ENCODE data around the gene ZNF280A.
A peak's percentile ranks its signal among the peaks of the same experiment; 100 is the strongest.

ZNF280A gene

DNA sequence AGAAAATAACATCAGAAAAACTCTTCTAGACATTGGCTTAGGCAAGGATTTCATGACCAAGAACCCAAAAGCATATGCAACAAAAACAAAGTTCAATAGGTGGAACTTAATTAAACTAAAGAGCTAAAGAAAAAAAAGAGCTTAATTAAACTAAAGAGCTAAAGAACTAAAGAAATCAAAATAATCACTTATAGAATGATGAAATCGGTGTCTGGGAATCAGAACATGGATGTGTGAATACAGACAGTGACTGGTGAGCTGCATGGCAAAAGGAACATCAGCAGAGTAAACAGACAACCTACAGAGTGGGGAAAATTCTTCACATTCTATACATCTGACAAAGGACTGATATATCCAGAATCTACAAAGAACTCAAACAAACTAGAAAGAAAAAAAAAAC lies 53.0 kb downstream of the ZNF280A start:
- DNase-seq (ENCODE audit: low spot score) = no peak

DNA sequence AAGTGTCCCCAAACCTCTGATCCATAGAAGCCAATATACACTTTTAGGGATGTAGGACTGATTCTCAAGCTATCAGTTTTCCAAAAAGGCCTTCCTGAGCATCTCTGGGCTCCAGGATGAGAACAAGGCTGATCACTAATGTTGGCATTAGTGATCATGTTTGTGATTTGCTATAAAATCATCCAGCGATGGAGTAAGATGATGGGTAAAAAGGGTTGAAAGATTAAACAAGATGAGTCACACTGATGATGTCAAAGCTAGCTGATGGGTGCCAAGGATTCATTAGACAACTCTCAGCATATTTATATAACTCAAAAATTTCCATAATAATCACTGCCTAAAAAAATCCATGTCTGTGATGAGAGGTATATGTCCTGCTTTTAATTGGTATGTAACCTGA lies 54.3 kb downstream of the ZNF280A start:
- DNase-seq (ENCODE audit: low spot score) = no peak

DNA sequence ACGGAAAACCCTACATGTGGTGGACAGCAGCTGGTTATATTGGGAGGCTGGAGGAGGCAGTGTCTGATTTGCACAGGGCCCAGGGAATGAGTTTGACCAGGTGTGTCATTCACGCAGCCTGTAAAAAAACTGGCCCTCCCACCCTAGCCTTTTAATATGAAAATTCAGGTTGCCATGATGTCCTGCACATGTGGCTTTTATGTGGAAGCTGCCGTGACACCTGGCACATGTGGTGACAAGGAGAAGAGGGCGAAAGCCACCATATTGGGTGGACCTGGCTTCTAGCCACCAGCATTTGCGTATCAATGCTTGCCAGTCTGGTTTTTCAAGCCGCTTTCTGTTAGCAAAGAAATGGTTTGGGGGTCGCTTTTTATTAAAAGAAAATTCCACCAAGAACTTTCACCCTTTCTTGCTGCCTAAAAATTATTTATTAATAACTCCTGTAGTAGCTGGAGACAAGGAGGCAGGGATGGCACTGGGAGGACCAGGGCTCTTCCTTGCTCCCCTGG lies 54.9 kb downstream of the ZNF280A start:
- no peak for DNase-seq (ENCODE audit: low spot score)

DNA sequence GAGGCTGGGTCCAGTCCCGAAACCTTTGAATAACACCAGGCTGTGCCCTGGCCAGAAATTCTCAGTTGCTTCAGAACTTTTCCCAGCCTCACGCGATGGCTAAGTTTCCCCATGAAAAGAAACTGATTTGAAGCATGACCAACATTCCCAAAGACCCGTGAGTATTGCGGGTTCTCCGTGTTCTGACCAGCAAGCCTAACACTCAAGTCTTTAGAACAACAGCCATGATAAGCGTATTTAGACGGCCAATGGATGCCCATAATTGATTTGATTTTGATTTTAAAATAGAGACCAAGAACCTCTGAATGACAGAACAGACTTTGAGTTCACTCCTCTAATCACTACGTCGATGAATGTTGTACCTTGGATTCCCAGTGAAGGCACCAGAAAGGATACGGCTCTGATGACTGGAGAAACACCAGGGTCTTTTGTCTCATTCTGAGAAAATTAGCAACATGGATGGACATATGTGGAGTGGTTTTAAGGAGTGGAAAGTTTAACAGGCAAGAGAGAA lies 55.5 kb downstream of the ZNF280A start:
- no peak for DNase-seq (ENCODE audit: low spot score)

DNA sequence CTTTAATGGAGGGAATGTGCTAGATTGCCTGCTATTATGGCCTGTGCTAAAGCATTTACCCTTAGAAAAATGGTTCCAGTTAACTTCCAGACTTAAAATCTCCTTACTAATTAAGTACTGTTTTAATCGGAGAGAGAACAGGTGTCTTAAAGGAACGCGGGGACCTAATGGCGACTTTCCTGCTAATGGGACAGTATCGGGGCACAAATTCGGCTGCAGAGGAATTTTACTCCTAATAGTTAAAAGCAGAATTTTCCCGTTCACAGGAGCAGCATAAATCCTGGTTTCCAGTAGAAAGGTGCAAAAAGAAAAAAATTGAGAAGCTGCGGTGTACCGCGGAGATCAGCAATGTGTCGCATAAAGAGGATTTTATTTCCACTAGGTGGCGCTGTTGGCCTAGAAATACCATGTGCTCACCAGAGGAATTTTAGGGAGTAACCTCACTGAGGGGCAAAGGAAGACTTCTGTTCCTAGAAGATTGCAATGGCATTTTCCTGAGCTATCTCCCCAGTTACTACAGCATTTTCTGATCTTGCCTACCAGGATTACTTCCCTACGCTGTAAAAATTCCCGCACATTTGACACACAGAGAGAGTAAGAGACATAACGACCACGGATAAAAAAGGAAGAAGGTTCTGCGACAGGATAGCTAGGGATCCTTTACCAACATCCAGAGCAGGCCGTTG lies 56.1 kb downstream of the ZNF280A start:
- peak; percentile 61 for DNase-seq (ENCODE audit: low spot score)

Data from RKO (cell line).